ENCODE data around the gene NPIPB2.
"Not testable (repeated sequence)": the region's sequence is repeated elsewhere in the genome, so short reads cannot be mapped to it uniquely, and the experiment has no call there.

Gene NPIPB2

DNA sequence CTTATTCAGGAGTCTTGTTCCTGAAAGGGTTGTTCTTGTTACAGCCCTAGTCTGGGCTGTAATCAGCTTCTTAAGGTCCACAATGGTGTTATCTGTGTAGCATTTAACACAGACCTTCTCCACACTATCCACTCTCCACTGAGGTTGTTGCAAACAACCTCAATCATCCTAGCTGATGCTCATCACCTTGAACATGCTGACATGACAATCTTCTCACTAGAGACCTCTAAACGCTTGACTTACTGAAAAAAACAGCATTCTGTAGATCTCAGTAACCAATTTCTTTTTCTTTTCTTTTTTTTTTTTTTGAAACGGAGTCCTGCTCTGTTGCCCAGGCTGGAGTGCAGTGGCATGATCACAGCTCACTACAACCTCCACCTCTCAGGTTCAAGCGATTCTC, 26.7 kb upstream of the NPIPB2 start:
- H3K4me3 ChIP-seq (ENCODE audit: control insufficient read depth, low read depth, low read length) = no peak overlapping the region
- no peak for DNase-seq (ENCODE audit: low read depth)

DNA sequence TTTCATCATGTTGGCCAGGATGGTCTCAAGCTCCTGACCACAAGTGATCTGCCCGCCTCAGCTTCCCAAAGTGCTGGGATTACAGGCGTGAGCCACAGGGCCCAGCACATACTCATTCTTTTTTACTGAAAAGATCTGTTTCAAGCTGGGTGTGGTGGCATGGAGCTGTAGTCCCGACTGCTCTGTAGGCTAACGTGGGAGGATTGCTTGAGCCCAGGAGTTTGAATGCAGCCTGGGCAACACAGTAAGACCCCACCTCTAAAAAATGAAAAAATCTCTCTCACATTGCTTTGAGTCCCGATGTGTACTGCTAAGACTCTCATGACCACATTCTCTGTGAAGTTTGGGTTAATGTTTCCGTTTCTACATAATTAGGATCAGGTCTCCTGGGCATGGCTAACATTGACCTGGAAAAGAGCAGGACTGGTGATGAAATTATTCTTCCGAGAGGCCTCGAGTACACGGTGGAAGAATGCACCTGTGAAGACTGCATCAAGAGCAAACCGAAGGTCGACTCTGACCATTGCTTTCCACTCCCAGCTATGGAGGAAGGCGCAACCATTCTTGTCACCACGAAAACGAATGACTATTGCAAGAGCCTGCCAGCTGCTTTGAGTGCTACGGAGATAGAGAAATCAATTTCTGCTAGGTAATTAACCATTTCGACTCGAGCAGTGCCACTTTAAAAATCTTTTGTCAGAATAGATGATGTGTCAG, 25.5 kb upstream of the NPIPB2 start:
- no peak overlapping the region for H3K4me3 ChIP-seq (ENCODE audit: control insufficient read depth, low read depth, low read length)
- TF ChIP-seq, protein P1, sequence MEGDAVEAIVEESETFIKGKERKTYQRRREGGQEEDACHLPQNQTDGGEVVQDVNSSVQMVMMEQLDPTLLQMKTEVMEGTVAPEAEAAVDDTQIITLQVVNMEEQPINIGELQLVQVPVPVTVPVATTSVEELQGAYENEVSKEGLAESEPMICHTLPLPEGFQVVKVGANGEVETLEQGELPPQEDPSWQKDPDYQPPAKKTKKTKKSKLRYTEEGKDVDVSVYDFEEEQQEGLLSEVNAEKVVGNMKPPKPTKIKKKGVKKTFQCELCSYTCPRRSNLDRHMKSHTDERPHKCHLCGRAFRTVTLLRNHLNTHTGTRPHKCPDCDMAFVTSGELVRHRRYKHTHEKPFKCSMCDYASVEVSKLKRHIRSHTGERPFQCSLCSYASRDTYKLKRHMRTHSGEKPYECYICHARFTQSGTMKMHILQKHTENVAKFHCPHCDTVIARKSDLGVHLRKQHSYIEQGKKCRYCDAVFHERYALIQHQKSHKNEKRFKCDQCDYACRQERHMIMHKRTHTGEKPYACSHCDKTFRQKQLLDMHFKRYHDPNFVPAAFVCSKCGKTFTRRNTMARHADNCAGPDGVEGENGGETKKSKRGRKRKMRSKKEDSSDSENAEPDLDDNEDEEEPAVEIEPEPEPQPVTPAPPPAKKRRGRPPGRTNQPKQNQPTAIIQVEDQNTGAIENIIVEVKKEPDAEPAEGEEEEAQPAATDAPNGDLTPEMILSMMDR (IDR thresholded peaks at IDR 0.05; ENCODE audit: control insufficient read depth, insufficient read depth, low read depth, low read length, missing control alignments) = no peak
- DNase-seq (ENCODE audit: low read depth) = no peak

More for the DNA sequence above, 26.7 kb upstream of the NPIPB2 start:
- TF ChIP-seq, protein P1 (IDR thresholded peaks at IDR 0.05; ENCODE audit: control insufficient read depth, insufficient read depth, low read depth, low read length, missing control alignments) = no peak

DNA sequence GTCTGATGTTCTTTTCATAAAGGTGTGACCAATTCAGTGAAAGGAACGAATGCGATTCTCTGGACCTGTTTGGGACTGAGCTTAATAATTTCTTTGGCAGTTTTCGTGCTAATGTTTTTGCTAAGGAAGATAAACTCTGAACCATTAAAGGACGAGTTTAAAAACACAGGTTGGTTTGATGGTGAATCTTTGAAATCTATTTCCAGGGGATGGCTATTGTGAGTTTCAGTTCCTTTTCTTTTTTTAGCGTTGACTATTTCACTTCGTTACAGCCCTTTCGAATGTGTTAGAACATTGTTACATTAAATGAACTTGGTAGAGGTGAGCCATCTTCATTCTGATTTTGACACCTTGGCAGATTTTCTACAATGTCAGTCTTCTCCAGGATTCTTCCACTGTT, 24.3 kb upstream of the NPIPB2 start:
- H3K4me3 ChIP-seq (ENCODE audit: control insufficient read depth, low read depth, low read length) = no peak overlapping the region
- TF ChIP-seq, protein P1 (IDR thresholded peaks at IDR 0.05; ENCODE audit: control insufficient read depth, insufficient read depth, low read depth, low read length, missing control alignments) = no peak
- DNase-seq (ENCODE audit: low read depth) = no peak

DNA sequence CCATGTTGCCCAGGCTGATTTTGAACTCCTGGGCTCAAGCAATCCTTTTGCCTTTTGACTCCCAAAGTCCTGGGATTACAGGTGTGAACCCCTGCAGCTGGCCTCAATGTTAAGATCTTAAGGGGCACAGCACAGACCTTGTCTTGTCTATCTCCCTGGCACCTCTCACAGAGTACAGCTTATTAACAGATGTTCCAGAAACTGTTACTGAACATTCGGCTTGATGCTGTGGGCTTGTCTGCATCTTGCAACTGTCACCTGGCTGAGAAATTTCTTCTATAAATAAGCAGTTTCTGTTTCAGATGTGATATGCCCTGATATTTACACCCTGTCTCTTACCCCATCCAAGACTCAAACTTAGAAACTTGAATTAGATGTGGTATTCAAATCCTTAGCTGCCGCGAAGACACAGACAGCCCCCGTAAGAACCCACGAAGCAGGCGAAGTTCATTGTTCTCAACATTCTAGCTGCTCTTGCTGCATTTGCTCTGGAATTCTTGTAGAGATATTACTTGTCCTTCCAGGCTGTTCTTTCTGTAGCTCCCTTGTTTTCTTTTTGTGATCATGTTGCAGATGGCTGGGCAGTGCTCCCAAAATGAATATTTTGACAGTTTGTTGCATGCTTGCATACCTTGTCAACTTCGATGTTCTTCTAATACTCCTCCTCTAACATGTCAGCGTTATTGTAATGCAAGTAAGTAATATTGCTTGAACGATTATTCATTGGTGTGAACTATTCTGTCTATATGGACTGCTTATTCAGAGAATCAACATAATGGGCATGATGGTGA, 23.1 kb upstream of the NPIPB2 start, which contains the start of gene TNFRSF17:
TNFRSF17 (plus strand) TSS at position 450 of the 791 bp plus-strand sequence; CDS start at position 565, 115 bp downstream.
- H3K4me3 ChIP-seq (ENCODE audit: control insufficient read depth, low read depth, low read length) = no peak within 1 kb of the TSS
- TF ChIP-seq, protein P1 (IDR thresholded peaks at IDR 0.05; ENCODE audit: control insufficient read depth, insufficient read depth, low read depth, low read length, missing control alignments) = no peak
- no peak for DNase-seq (ENCODE audit: low read depth)

DNA sequence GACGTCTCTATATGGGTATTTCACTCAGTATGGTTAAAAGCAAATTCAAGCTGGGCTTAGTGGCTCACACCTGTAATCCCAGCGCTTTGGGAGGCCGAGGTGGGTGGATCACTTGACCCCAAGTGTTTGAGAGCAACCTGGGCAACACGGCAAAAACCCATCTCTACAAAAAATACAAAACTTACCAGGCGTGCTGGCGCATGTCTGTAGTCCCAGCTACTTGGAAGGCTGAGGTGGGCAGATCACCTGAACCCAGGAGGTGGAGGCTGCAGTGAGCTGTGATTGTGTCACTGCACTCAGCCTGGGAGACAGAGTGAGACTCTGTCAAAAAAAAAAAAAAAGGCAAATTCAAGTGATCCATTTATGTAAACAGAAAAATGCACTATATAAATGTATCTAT, 21.9 kb upstream of the NPIPB2 start:
- DNase-seq (ENCODE audit: low read depth) = no peak
- TF ChIP-seq, protein P1 (IDR thresholded peaks at IDR 0.05; ENCODE audit: control insufficient read depth, insufficient read depth, low read depth, low read length, missing control alignments) = no peak
- H3K4me3 ChIP-seq (ENCODE audit: control insufficient read depth, low read depth, low read length) = no peak overlapping the region

DNA sequence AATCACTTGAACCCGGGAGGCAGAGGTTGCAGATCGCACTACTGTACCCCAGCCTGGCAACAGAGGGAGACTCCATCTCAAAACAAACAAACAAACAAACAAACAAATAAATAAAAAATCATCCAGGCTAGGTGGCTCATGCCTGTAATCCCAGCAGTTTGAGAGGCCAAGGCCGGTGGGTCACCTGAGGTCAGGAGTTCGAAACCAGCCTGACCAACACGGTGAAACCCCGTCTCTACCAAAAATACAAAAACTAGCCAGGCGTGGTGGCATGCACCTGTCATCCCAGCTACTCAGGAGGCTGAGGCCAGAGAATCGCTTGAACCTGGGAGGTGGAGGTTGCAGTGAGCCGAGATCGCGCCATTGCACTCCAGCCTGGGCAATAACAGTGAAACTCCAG, 21.1 kb upstream of the NPIPB2 start:
- H3K4me3 ChIP-seq (ENCODE audit: control insufficient read depth, low read depth, low read length); DNase-seq (ENCODE audit: low read depth): not testable (repeated sequence)

DNA sequence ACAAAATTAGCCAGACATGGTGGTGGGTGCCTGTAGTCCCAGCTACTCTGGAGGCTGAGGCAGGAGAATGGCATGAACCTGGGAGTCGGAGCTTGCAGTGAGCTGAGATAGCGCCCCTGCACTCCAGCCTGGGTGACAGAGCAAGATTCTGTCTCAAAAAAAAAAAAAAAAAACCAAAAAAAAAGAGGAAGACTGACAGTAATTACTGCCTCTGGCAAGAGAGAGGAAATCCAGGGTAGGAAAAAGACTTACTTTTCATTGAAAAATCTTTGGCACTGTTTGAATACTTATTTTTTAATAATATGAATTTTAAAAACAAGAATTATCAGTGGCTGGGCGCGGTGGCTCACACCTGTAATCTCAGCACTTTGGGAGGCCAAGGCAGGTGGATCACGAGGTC, 20.6 kb upstream of the NPIPB2 start:
- not testable (repeated sequence) for DNase-seq (ENCODE audit: low read depth); H3K4me3 ChIP-seq (ENCODE audit: control insufficient read depth, low read depth, low read length)
